Common myeloid progenitor, CD34-positive (primary cell): Measurements from ENCODE around the gene ABLIM2.
A peak's percentile ranks its signal among the peaks of the same experiment; 100 is the strongest.

Experiments
- CTCF ChIA-PET: fragments of 350-600 bp; sonication (Branson Sonifier 250); formaldehyde crosslinking; loops from one replicate; lab custom pipeline; 2021; ENCODE audit warnings: antibody characterized with exemption; lab: Charles Lee
- POLR2A ChIA-PET: fragments of 350-600 bp; sonication (Branson Sonifier 250); formaldehyde crosslinking; loops from one replicate; lab custom pipeline; 2021; ENCODE audit warnings: antibody characterized with exemption; lab: Charles Lee
- DNase-seq, 3 donors: peaks; one replicate each; pipeline versions ENCODE4 v3.0.0 to v3.0.0-alpha.2; 2013
- H3K27ac ChIP-seq, 2 experiments: 1 replicate in 1 of 2; 2 replicates in 1 of 2; pipeline ENCODE4 v1.7.0; 2013; ENCODE audit warnings: inconsistent platforms in 2 of 2, low read length in 2 of 2, mild to moderate bottlenecking in 2 of 2, low read depth in 1 of 2, moderate library complexity in 1 of 2; ENCODE audit not compliant: severe bottlenecking in 2 of 2, insufficient read depth in 1 of 2, poor library complexity in 1 of 2
- H3K27me3 ChIP-seq, 5 experiments: replicated peaks in 2 of 5; 1 replicate in 3 of 5; 2 replicates in 2 of 5; pipeline versions ENCODE4 v1.6.1 to v1.7.0; 2013; ENCODE audit warnings: low read length in 4 of 5, mild to moderate bottlenecking in 2 of 5, moderate library complexity in 2 of 5, inconsistent platforms in 1 of 5; ENCODE audit not compliant: insufficient read depth in 5 of 5, control insufficient read depth in 4 of 5
- H3K36me3 ChIP-seq, 4 experiments: 1 replicate in 2 of 4; 2 replicates in 2 of 4; pipeline versions ENCODE4 v1.6.1 to v1.7.0; 2013; ENCODE audit warnings: low read length in 3 of 4, control low read depth in 1 of 4, mild to moderate bottlenecking in 1 of 4; ENCODE audit not compliant: control insufficient read depth in 4 of 4, insufficient read depth in 4 of 4
- H3K4me1 ChIP-seq, 4 experiments: 1 replicate in 3 of 4; 2 replicates in 1 of 4; pipeline versions ENCODE4 v1.6.1 to v1.7.1; 2013; ENCODE audit warnings: low read length in 3 of 4, mild to moderate bottlenecking in 3 of 4, control low read depth in 1 of 4, inconsistent platforms in 1 of 4, moderate library complexity in 1 of 4; ENCODE audit not compliant: control insufficient read depth in 4 of 4, insufficient read depth in 4 of 4; ENCODE audit errors: control extremely low read depth in 1 of 4
- H3K4me3 ChIP-seq, 7 experiments: 1 replicate in 4 of 7; 2 replicates in 3 of 7; pipeline versions ENCODE4 v1.5.1 to v1.7.0; 2013; ENCODE audit warnings: mild to moderate bottlenecking in 7 of 7, low read length in 6 of 7, moderate library complexity in 6 of 7, inconsistent platforms in 2 of 7, low read depth in 2 of 7, control low read depth in 1 of 7; ENCODE audit not compliant: insufficient read depth in 4 of 7, control insufficient read depth in 1 of 7; ENCODE audit errors: extremely low read depth in 1 of 7
- H3K9me3 ChIP-seq, 5 experiments: 1 replicate in 4 of 5; 2 replicates in 1 of 5; pipeline versions ENCODE4 v1.6.1 to v1.7.1; 2013; ENCODE audit warnings: low read length in 4 of 5, mild to moderate bottlenecking in 2 of 5, inconsistent platforms in 1 of 5, low read depth in 1 of 5, moderate library complexity in 1 of 5; ENCODE audit not compliant: control insufficient read depth in 4 of 5, insufficient read depth in 2 of 5; ENCODE audit errors: control extremely low read depth in 1 of 5
- WGBS: methylation state at CpG from one replicate; pipeline ENCODE4 v1.1.5; 2013; ENCODE audit not compliant: insufficient coverage; 5-methylcytosine and 5-hydroxymethylcytosine counted together

Gene ABLIM2

GRCh38 chr4:8192748-8193738 is 34.4 kb upstream of the ABLIM2 start:
- Histone ChIP-seq H3K4me1 (peaks cover under 1 to 80% (median 65%) of the 10 kb centered on the region in 4 experiments), H3K4me3 (no peak overlapping the region), H3K36me3 (no peaks in the 10 kb centered on the region), H3K27ac (no peak overlapping the region), H3K27me3 (no peaks in the 10 kb centered on the region), H3K9me3 (no peaks in the 10 kb centered on the region)
- CTCF ChIA-PET: interaction anchor here (0.7 to 10.0 kb wide), 9 partner anchors 9 to 34 kb away, joined by 3 to 116 read pairs (median 4); no protein-coding TSS in a partner anchor
- DNase-seq: peak; percentile 92 to 96 (median 95)
- POLR2A ChIA-PET: no interaction called here
- WGBS: 32% methylated on average over 16 of the region's 18 CpGs

GRCh38 chr4:8191136-8191747 is 32.6 kb upstream of the ABLIM2 start:
- no peaks in the 10 kb centered on the region for H3K9me3 ChIP-seq
- no peaks in the 10 kb centered on the region for H3K27me3 ChIP-seq
- no peaks in the 10 kb centered on the region for H3K36me3 ChIP-seq
- H3K27ac ChIP-seq: no peak overlapping the region
- POLR2A ChIA-PET: interaction anchor here (0.9 to 1.2 kb wide), 3 partner anchors 10 to 34 kb away, joined by 3 to 5 read pairs (median 4); no protein-coding TSS in a partner anchor
- peak overlapping the region in 4 of 7 experiments; percentile 8 to 41 (median 29) for H3K4me3 ChIP-seq
- CTCF ChIA-PET: interaction anchor here (0.8 to 10.0 kb wide), 9 partner anchors 14 to 237 kb away, joined by 3 to 116 read pairs (median 4); partner anchors contain the start of gene ABLIM2
- WGBS: under 1% methylated on average over 17 of the region's 23 CpGs
- DNase-seq: peak; percentile 88 to 99 (median 98)
- H3K4me1 ChIP-seq: peaks cover 0 to 62% (median 54%) of the 10 kb centered on the region in 4 experiments

- no peak for DNase-seq
- H3K9me3 ChIP-seq: no peaks in the 10 kb centered on the region
- CTCF ChIA-PET: interaction anchor here (1.2 to 10.0 kb wide), 6 partner anchors 10 to 221 kb away, joined by 3 to 116 read pairs (median 4); partner anchors contain the start of gene SH3TC1
- H3K4me3 ChIP-seq: peak overlapping the region in 1 of 7 experiments; percentile 1
- H3K36me3 ChIP-seq: no peaks in the 10 kb centered on the region
- POLR2A ChIA-PET: interaction anchor here (0.6 kb wide), 1 partner anchor 29 kb away, joined by 3 read pairs; no protein-coding TSS in a partner anchor
- no peaks in the 10 kb centered on the region for H3K27me3 ChIP-seq
- H3K4me1 ChIP-seq: peaks cover 0 to 57% (median 52%) of the 10 kb centered on the region in 4 experiments
- WGBS: 91% methylated on average over 22 of the region's 26 CpGs
- H3K27ac ChIP-seq: no peak overlapping the region
These were observed 31.2 kb upstream of the ABLIM2 start for GRCh38 chr4:8189551-8190466.

GRCh38 chr4:8188743-8189550 is 30.3 kb upstream of the ABLIM2 start:
- ChIA-PET CTCF (interaction anchor here (1.1 to 2.2 kb wide), 2 partner anchors 13 to 214 kb away, joined by 4 to 17 read pairs; no protein-coding TSS in a partner anchor), POLR2A (interaction anchor here (0.6 kb wide), 1 partner anchor 30 kb away, joined by 3 read pairs; no protein-coding TSS in a partner anchor)
- H3K27me3 ChIP-seq: no peaks in the 10 kb centered on the region
- H3K4me1 ChIP-seq: peaks cover 0 to 57% (median 52%) of the 10 kb centered on the region in 4 experiments
- no peaks in the 10 kb centered on the region for H3K36me3 ChIP-seq
- DNase-seq: peak in 1 of 3 donors; percentile 52
- no peak overlapping the region for H3K4me3 ChIP-seq
- 52% methylated on average over 28 of the region's 29 CpGs for WGBS
- no peak overlapping the region for H3K27ac ChIP-seq
- H3K9me3 ChIP-seq: no peaks in the 10 kb centered on the region

- DNase-seq: no peak
- Histone ChIP-seq H3K36me3 (no peaks in the 10 kb centered on the region), H3K9me3 (no peaks in the 10 kb centered on the region), H3K27ac (no peak overlapping the region), H3K27me3 (no peaks in the 10 kb centered on the region), H3K4me1 (peaks cover 0 to 51% (median 47%) of the 10 kb centered on the region in 4 experiments), H3K4me3 (no peak overlapping the region)
- POLR2A ChIA-PET: no interaction called here
- CTCF ChIA-PET: interaction anchor here (0.7 to 2.2 kb wide), 3 partner anchors 12 to 215 kb away, joined by 3 to 17 read pairs (median 4); no protein-coding TSS in a partner anchor
- 93% methylated on average over 8 of the region's 12 CpGs for WGBS
These were observed 29.5 kb upstream of the ABLIM2 start for GRCh38 chr4:8188085-8188484.
